ENCODE data around the gene AIFM1.

- TF ChIP-seq CTCF (IDR thresholded peaks at IDR 0.05) (no peak), POLR2AphosphoS5 (IDR thresholded peaks at IDR 0.05; ENCODE audit: insufficient read depth in 1 of 2, low read depth in 1 of 2) (no peak)
Observed at GRCh38 chrX:130186651-130187050, 21.0 kb upstream of the AIFM1 start.

All from vagina (tissue), 2 donors.